Tibial nerve (tissue), 4 donors: ENCODE results near the gene ANXA2.

Source experiments
- CTCF ChIP-seq, 5 experiments: fragments of 200-600 bp in 3 of 5; fragments of 450-650 bp in 2 of 5; sonication (generic) in 3 of 5; IDR thresholded peaks; one replicate each; pipeline ENCODE4 v1.5.1; 2016 to 2019; ENCODE audit warnings: antibody characterized with exemption in 5 of 5, mild to moderate bottlenecking in 3 of 5, moderate library complexity in 2 of 5
- EP300 ChIP-seq, 2 donors: sonication (generic); formaldehyde crosslinking; IDR thresholded peaks; one replicate each; pipeline ENCODE4 v1.6.1; 2017; ENCODE audit warnings: antibody characterized with exemption in 2 of 2, mild to moderate bottlenecking in 1 of 2
- POLR2A ChIP-seq, 2 donors: fragments of 450-650 bp; IDR thresholded peaks; one replicate each; pipeline ENCODE4 v1.6.1; 2017; ENCODE audit warnings: antibody characterized with exemption in 2 of 2, mild to moderate bottlenecking in 2 of 2, moderate library complexity in 2 of 2

- TF ChIP-seq CTCF (IDR thresholded peaks at IDR 0.05) (no peak), POLR2A (IDR thresholded peaks at IDR 0.05) (no peak), EP300 (IDR thresholded peaks at IDR 0.05) (no peak)
These were observed 51.7 kb downstream of the ANXA2 start for GRCh38 chr15:60346077-60346476.
